ENCODE measurements around the gene CXCR3. TPM values are rescaled to one million over a fixed set of nuclear protein-coding genes. Genes with fewer than 3 reads are reported as not detected.
"Not testable (repeated sequence)": the region's sequence is repeated elsewhere in the genome, so short reads cannot be mapped to it uniquely, and the experiment has no call there.

Gene CXCR3
- total RNA-seq, 1 donor from 2014 or later = not detected

GRCh38 chrX:71603618-71604017 lies 14.7 kb downstream of the CXCR3 start:
- TF ChIP-seq, protein P1, sequence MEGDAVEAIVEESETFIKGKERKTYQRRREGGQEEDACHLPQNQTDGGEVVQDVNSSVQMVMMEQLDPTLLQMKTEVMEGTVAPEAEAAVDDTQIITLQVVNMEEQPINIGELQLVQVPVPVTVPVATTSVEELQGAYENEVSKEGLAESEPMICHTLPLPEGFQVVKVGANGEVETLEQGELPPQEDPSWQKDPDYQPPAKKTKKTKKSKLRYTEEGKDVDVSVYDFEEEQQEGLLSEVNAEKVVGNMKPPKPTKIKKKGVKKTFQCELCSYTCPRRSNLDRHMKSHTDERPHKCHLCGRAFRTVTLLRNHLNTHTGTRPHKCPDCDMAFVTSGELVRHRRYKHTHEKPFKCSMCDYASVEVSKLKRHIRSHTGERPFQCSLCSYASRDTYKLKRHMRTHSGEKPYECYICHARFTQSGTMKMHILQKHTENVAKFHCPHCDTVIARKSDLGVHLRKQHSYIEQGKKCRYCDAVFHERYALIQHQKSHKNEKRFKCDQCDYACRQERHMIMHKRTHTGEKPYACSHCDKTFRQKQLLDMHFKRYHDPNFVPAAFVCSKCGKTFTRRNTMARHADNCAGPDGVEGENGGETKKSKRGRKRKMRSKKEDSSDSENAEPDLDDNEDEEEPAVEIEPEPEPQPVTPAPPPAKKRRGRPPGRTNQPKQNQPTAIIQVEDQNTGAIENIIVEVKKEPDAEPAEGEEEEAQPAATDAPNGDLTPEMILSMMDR (IDR thresholded peaks at IDR 0.05) = no peak
- Mint-ChIP-seq H3K36me3 (ENCODE audit: unreplicated experiment) (peaks cover 47% of the 10 kb centered on the region), H3K4me1 (ENCODE audit: unreplicated experiment) (no peaks in the 10 kb centered on the region), H3K27ac (ENCODE audit: unreplicated experiment) (peak overlapping the region; percentile 7), H3K9me3 (ENCODE audit: unreplicated experiment) (peaks cover 16% of the 10 kb centered on the region), H3K27me3 (ENCODE audit: unreplicated experiment) (no peaks in the 10 kb centered on the region), H3K4me3 (ENCODE audit: unreplicated experiment) (no peak overlapping the region)
- no peak for DNase-seq (ENCODE audit: extremely low spot score, unreplicated experiment)

DNA sequence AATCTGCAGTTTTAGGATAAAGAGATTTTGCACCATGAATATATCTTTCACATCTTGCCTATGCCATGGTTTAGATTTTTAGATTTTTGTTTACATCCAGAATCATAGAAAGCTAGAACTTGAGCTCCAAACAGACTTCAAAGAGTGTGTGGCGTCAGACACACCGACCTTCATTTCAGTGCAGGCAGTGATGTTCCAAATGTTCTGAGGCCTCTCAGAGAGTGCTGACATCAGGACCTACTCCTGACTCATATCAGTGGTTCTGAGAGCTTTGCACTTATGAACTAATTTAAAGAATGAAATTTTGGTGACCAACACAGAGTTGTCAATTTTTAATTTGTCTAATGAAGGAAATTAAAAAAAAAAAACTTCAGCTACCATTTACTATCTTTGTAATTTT lies 18.3 kb downstream of the CXCR3 start:
- Mint-ChIP-seq H3K4me1 (ENCODE audit: unreplicated experiment) (no peaks in the 10 kb centered on the region), H3K27ac (ENCODE audit: unreplicated experiment) (no peak overlapping the region), H3K4me3 (ENCODE audit: unreplicated experiment) (no peak overlapping the region), H3K9me3 (ENCODE audit: unreplicated experiment) (peaks cover 13% of the 10 kb centered on the region), H3K27me3 (ENCODE audit: unreplicated experiment) (no peaks in the 10 kb centered on the region), H3K36me3 (ENCODE audit: unreplicated experiment) (peaks cover 40% of the 10 kb centered on the region)
- TF ChIP-seq, protein P1 (IDR thresholded peaks at IDR 0.05) = no peak
- no peak for DNase-seq (ENCODE audit: extremely low spot score, unreplicated experiment)

- DNase-seq (ENCODE audit: extremely low spot score, unreplicated experiment) = not testable (repeated sequence)
Measured at GRCh38 chrX:71593210-71593609, 25.1 kb downstream of the CXCR3 start.

GRCh38 chrX:71586929-71587328 lies 31.4 kb downstream of the CXCR3 start:
- H3K4me3 Mint-ChIP-seq (ENCODE audit: unreplicated experiment) = no peak overlapping the region
- no peaks in the 10 kb centered on the region for H3K27me3 Mint-ChIP-seq (ENCODE audit: unreplicated experiment)
- no peaks in the 10 kb centered on the region for H3K4me1 Mint-ChIP-seq (ENCODE audit: unreplicated experiment)
- TF ChIP-seq, protein P1 (IDR thresholded peaks at IDR 0.05) = no peak
- no peak for DNase-seq (ENCODE audit: extremely low spot score, unreplicated experiment)
- H3K36me3 Mint-ChIP-seq (ENCODE audit: unreplicated experiment) = peaks cover 6% of the 10 kb centered on the region
- H3K27ac Mint-ChIP-seq (ENCODE audit: unreplicated experiment) = no peak overlapping the region
- peaks cover 15% of the 10 kb centered on the region for H3K9me3 Mint-ChIP-seq (ENCODE audit: unreplicated experiment)

More at GRCh38 chrX:71593210-71593609, 25.1 kb downstream of the CXCR3 start:
- H3K4me1 Mint-ChIP-seq (ENCODE audit: unreplicated experiment); H3K4me3 Mint-ChIP-seq (ENCODE audit: unreplicated experiment); H3K27ac Mint-ChIP-seq (ENCODE audit: unreplicated experiment); H3K9me3 Mint-ChIP-seq (ENCODE audit: unreplicated experiment); H3K27me3 Mint-ChIP-seq (ENCODE audit: unreplicated experiment): not testable (repeated sequence)
- peaks cover 12% of the 10 kb centered on the region for H3K36me3 Mint-ChIP-seq (ENCODE audit: unreplicated experiment)

DNA sequence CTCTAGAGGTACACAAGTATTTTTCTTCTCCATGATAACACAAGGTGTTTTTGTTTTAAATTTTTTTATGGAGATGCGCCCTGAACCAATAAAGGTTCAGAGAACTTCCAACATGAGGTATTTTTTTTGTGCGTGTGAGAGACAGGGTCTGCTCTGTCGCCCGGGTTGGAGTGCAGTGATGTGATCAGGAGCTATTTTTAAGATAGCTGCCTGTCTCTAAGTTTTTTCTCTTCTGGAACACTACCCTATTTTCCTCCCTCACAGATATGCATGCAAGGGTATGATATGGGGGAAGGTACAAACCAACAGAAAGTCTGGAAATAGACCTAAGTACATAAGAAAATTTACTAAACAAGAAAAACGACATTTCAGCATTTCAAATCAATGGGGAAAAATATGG lies 37.1 kb downstream of the CXCR3 start:
- no peak overlapping the region for H3K27ac Mint-ChIP-seq (ENCODE audit: unreplicated experiment)

More for the DNA sequence above, 37.1 kb downstream of the CXCR3 start:
- Mint-ChIP-seq H3K4me1 (ENCODE audit: unreplicated experiment) (no peaks in the 10 kb centered on the region), H3K9me3 (ENCODE audit: unreplicated experiment) (peaks cover 9% of the 10 kb centered on the region), H3K36me3 (ENCODE audit: unreplicated experiment) (peaks cover 16% of the 10 kb centered on the region), H3K27me3 (ENCODE audit: unreplicated experiment) (no peaks in the 10 kb centered on the region), H3K4me3 (ENCODE audit: unreplicated experiment) (no peak overlapping the region)
- TF ChIP-seq, protein P1 (IDR thresholded peaks at IDR 0.05) = no peak
- no peak for DNase-seq (ENCODE audit: extremely low spot score, unreplicated experiment)

Measured in osteocyte (in vitro differentiated cells).